ENCODE data around the gene TTLL4. TPM values are rescaled to one million over a fixed set of nuclear protein-coding genes. Genes with fewer than 3 reads are reported as not detected.
A peak's percentile ranks its signal among the peaks of the same experiment; 100 is the strongest.
"Not testable (repeated sequence)": the region's sequence is repeated elsewhere in the genome, so short reads cannot be mapped to it uniquely, and the experiment has no call there.

The TTLL4 gene
- total RNA-seq, 1 experiment from 2014 or later: 6.3 TPM

DNA sequence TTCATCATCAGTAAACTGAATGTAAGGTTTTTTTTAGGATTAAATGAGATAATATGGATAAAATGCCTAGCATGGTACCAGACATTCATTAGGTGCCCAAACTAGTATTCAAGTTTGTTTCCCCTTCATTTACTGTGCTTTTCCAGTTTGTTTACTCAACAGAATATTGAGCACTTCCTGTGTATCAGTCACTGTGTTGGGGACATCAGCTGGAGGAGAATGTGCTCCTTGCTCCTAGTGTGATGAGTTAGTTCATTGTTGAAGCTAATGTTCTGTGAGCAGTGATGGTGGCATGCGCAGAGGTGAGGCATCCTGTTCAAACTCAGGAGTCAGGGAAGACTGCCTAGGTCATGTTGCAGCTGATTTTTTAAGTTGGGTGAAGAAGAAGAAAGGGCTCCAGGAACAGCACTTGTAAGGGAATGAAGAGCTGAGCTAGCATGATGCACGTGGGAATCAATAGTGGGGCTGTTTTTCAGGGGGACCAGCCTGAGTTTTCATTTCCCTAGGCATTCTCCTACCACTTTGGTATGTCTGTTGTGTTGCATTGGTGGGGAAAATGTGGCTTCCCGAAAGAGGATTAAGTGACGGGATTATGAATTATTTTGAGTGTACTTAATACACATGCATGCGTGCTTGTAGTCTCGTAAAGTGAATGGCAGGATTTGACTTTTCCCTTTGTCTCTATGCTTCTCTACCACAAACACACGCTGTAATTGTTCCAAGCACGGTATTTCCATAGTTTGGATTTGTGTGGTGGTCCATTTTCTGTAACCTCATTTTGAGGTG lies 23.7 kb downstream of the TTLL4 start:
- in situ Hi-C loops (cut with HindIII; ENCODE audit: low sequenced_read_pairs): no loop called here
- no peak for DNase-seq (ENCODE audit: low spot score)

DNA sequence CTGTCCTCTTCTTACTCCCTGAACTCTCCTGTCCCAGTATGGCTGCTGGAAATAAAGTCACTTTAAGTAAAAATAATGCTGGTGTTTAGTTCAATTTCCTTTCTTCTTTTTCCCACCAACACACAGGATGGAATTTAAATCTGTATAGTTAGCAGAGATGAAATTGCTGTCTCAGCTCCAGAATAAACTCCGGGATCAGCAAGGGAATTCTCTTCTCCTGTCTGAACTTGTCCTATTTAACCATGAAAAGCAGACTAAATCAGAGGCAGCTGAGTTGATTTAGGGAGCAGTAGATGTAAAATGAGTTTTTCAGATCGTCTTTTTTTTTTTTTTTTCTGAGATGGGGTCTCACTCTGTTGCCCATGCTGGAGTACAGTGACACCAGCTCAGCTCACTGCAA lies 25.9 kb downstream of the TTLL4 start:
- in situ Hi-C loops (cut with HindIII; ENCODE audit: low sequenced_read_pairs): no loop called here
- DNase-seq (ENCODE audit: low spot score): no peak

DNA sequence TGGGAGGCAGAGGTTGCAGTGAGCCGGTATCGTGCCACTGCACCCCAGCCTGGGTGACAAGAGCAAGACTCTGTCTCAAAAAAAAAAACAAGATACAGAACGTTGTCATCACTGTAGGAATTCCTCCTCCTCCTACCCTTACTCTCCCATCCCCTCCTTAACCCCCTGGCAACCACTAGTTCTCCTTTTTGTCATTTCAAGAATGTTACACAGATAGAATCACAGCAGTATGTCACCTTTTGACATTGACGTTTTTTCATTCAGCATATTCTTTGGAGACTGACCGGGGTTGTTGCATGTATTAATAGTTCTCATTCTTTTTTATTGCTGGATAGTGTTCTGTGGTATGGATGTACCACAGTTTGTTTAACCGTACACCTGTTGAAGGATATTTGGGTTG lies 32.4 kb downstream of the TTLL4 start:
- DNase-seq (ENCODE audit: low spot score): no peak
- in situ Hi-C loops (cut with HindIII; ENCODE audit: low sequenced_read_pairs): no loop called here

DNA sequence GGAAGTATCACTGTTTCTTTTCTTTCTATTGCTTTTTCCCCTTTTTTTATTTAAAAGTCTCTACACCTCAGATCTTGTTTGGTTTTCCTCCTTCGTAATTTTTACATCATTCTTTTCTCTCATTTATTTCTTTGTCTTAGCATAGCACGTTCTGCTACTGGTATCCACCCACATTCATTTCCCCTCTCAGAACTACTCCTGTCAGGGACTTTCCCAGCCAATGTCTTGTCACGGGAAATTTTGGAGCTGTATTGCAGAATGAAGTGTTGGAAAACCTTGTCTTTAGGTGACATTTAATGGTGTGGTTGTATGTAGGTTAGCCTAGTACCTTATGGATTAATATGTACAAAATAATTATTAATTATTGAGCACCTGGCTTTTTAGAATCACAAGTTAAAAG lies 34.0 kb downstream of the TTLL4 start:
- in situ Hi-C loops (cut with HindIII; ENCODE audit: low sequenced_read_pairs): no loop called here
- DNase-seq (ENCODE audit: low spot score): no peak

DNA sequence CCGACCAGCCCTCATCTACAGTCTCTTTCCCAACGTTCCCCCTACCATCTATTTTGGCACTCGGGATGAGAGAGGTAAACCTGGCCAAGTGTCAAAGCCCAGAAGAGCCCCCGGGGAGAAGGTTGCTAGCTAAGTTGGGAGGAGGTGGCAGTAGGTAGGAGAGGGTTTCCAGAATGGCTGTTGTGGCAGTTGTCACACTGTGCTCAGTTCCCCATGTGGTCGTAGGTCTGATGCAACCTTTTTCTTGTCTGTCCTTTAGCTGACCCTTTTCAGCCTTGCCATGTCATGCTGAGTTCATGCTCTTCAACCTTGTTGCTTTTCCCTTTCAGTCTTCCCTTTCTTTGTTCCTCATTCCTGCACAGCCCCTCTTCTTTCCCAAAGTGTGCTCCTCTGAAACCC lies 34.5 kb downstream of the TTLL4 start:
- in situ Hi-C loops (cut with HindIII; ENCODE audit: low sequenced_read_pairs): no loop called here
- no peak for DNase-seq (ENCODE audit: low spot score)

DNA sequence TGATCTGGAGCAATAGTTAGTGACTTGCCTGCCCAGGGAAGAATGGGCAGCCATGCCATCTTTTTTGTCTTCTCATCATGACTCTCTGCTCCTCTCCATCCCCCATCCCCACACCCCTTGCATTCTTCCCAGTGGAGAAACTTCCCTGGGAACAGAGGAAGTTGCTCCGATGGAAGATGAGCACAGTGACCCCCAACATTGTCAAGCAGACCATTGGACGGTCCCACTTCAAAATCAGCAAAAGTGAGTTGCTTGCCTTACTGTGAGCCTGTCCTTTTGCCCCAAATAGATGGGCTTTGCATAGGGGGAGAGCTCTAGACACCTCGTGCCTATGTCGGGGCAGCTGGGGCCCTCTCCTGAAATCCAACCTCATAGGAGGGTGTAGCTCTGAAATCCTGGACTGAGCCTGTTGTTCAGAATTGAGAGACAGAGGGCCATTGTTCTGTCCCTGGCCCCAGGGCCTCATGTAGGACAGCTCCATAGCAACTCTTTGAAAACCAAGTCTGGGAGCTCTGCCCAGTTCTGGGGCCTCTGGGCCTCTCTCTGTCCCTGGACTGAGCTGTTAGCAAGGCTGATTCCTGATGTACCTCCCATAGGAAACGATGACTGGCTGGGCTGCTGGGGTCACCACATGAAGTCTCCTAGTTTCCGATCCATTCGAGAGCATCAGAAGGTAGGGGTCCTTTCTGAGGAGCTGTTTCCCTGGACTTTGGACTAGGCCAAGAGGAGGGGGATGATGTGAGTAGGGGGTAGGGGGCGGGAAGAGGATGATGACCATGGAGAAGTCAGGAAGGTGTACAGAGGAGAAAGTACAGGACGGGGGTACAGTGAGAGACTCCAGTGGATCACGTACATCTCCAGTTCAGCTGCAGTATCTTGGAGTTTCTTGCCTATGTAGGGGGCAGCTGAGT lies 35.2 kb downstream of the TTLL4 start:
- DNase-seq (ENCODE audit: low spot score): peak; percentile 55
- in situ Hi-C loops (cut with HindIII; ENCODE audit: low sequenced_read_pairs): no loop called here

DNA sequence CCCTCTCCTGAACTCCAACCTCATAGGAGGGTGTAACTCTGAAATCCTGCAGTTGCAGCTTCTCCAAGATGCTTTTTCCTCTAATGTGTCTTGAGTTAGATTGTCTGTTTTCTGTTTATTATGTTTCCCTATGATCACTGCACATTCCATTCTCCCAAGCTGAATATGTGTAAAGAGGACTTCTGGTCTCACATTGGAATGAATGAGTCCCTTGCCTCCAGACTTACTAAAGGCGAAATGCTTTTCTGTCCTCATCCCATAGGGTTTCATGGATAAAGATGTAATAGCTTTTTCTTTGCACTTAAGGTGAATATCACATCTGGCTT lies 35.8 kb downstream of the TTLL4 start:
- no peak for DNase-seq (ENCODE audit: low spot score)
- in situ Hi-C loops (cut with HindIII; ENCODE audit: low sequenced_read_pairs): no loop called here

DNA sequence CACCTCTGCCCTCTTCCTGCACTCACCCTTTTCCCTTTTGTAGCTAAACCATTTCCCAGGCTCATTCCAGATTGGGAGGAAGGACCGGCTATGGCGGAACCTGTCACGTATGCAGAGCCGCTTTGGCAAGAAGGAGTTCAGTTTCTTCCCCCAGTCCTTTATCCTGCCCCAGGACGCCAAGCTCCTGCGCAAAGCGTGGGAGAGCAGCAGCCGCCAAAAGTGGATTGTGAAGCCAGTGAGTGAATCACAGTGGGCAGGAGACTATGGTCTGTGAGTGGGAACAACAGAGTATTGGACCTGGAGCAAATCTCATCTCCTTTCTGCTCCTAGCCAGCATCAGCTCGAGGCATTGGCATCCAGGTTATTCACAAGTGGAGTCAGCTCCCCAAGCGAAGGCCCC lies 36.3 kb downstream of the TTLL4 start:
- in situ Hi-C loops (cut with HindIII; ENCODE audit: low sequenced_read_pairs): no loop called here
- DNase-seq (ENCODE audit: low spot score): no peak

DNA sequence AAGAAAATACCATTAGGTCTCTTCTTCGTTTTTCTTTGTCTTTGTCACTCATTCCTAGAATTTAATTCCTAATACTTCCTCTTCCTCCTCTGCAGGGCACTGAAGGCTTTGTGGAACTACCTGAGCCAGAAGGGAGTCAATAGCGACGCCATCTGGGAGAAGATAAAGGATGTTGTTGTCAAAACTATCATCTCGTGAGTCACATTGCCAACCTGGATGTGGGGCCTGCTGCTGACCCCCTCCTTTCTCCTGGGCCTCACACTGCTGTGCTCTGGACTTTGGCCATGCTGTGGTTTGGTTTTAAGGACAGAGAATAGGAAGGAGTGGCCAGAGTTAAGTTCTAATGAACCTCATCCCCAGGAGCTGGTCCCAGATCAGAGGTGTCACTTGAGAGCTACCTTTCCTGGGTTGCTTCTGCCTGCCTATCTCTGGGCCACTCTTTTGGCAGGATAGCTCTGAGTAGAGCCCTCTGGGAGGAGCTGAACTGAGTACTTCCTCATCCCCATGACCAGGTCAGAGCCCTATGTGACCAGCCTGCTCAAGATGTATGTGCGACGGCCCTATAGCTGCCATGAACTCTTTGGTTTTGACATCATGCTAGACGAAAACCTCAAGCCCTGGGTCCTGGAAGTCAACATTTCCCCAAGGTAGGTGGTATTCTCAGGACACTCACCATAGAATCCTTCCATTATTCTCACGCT lies 38.3 kb downstream of the TTLL4 start:
- in situ Hi-C loops (cut with HindIII; ENCODE audit: low sequenced_read_pairs): no loop called here
- DNase-seq (ENCODE audit: low spot score): no peak

DNA sequence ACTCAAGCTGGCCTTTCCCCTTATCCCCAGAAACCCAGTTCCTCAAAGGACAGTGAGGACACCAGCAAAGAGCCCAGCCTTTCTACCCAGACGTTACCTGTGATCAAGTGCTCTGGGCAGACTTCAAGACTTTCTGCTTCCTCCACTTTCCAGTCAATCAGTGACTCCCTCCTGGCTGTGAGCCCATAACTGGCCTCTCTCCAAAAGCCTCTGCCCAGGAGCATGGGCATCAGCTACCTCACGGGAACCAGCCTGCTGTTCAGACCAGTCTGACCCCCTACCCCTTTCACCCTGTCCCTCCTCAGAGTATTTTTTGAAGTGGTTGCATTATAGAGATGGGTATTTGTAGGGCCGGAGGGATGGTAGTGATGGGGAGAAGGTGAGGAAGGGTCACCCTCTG lies 43.6 kb downstream of the TTLL4 start:
- in situ Hi-C loops (cut with HindIII; ENCODE audit: low sequenced_read_pairs): no loop called here
- no peak for DNase-seq (ENCODE audit: low spot score)

DNA sequence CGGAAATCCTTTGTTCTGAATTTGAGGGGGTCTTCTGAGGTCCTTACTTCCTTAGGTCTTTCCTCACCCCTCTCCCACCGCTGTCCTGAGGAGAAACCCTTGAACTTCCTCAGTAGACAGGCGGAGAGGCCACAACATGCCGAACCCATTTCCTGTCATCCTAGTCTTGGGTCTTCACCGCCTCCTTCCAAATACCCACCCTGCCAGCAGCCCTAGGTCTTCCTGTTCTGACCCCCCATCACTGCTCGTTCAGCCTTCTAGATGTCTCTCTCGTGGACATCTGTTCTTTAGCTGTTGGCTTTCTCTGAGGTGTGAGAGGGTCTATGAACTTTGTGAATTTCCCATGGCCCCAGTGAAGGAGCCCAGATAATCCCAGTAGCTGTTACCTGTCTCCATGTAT lies 44.1 kb downstream of the TTLL4 start:
- no peak for DNase-seq (ENCODE audit: low spot score)
- in situ Hi-C loops (cut with HindIII; ENCODE audit: low sequenced_read_pairs): no loop called here

DNA sequence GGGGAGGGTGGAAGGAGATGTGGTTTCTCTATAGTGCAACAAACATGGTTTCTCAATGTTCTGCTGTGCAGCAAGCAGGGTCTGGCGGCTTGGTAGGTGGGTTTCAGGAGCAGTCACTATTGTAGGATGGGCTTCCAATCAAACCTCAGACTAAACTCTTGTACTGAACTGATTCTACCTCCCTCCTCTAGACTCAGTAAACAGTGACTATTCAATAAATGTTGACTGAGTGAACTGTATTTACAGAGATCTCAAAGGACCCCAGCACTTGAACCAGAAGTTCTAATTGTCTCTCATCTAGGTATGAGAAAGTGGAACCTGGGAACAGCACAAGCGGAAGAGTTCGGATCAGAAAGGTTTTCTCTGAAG lies 44.5 kb downstream of the TTLL4 start:
- no peak for DNase-seq (ENCODE audit: low spot score)
- in situ Hi-C loops (cut with HindIII; ENCODE audit: low sequenced_read_pairs): no loop called here

DNA sequence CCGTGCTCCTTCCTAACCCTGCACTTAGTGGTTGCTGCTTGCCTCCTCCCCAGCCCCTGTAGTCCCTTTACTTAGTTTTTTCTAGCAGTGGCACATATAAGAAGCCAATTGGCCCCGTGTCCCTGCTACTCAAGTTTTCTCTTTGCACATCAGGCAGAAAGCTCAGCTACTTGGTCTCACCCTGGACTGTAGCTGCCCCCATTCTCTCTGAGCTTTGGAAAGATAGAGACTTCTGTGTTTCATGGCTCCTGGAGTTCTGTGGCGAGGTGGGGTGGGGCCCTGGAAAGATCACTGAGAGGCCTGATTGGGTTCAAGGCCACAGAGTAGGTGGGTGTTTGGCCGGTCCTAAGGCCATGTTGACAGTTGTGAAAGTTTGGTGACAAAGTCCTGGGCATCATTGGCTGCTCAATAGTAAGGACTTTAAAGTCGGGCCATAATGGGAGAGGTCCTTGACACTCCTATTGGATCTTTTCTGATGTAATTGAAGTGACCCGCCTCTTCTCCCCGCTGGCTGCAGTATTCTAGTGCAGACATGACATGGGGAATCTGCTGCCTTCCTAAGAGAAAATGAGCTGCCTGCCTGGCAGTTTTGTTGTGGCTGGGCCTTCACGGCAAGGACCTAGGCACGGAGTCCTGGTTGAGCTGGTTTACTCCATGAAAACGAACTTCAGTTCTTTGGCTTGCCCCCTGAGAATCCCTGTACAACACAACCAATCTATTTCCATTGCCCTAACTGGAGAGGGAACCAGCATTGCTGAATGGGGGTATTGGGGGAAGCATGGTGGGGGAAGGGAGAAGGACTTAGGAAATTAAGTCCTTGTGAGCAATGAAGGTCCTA lies 45.2 kb downstream of the TTLL4 start:
- in situ Hi-C loops (cut with HindIII; ENCODE audit: low sequenced_read_pairs): no loop called here
- no peak for DNase-seq (ENCODE audit: low spot score)

DNA sequence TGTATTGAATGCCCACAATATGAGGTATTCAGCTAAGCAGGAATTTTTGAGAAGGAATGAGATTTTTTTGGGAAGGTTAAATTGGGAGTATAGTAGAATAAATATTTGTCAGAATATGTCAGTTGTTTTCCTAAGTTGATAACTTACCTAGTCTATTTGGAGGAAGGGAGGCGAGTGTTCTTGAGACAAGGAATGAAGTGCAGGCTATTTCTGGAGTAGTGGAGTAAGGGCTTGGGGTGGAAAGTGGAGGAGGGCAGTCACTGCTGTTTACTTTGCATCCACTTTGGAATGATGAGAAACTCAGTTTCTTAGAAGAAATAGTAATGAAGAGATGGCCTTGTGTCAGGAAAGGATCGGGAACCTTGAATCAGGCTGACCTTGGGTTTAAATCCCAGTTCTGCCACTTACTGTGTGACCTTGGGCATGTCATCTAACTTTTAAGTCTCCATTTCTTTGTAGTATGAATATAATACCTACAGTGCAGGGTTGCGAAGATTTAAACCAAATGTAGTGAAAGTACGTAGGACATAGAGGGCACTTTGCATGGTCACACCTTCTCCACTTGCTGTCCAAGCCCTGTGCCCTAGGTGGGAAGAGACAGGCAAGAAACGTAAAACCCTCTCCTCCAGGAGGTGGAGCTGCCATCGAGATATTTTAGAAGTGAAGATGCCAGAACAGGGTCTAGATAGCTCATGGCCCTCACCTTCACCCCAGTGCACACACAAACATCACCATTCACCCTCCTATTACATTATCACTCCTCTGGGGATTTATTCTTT lies 46.2 kb downstream of the TTLL4 start:
- in situ Hi-C loops (cut with HindIII; ENCODE audit: low sequenced_read_pairs): no loop called here

DNA sequence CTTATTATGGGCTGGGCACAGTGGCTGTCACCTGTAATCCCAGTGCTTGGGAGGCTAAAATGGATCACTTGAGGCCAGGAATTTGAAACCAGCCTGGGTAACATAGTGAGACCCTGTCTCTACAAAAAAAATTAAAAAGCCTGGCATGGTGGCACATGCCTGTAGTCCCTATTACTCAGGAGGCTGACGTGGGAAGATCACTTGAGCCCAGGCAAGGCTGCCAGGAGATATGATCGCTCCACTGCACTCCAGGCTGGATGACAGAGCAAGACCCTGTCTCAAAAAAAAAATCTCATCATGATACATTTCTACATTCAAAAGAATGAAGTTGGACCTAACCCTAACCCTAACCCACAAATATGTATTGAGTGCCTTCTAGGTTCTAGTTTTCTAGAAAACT lies 51.2 kb downstream of the TTLL4 start:
- in situ Hi-C loops (cut with HindIII; ENCODE audit: low sequenced_read_pairs): no loop called here
- no peak for DNase-seq (ENCODE audit: low spot score)

More for the DNA sequence above, 46.2 kb downstream of the TTLL4 start:
- DNase-seq (ENCODE audit: low spot score): no peak

DNA sequence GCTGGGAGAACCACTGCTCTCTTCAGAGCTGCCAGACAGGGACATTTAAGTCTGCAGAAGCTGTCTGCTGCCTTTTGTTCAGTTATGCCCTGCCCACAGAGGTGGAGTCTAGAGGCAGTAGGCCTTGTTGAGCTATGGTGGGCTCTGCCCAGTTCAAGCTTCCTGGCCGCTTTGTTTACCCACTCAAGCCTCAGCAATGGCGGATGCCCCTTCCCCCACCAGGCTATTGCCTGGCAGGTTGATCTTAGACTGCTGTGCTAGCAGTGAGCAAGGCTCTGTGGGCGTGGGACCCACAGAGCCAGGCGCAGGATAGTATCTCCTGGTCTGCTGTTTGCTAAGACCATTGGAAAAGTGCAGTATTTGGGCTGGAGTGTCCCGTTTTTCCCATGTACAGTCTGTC lies 62.1 kb downstream of the TTLL4 start:
- in situ Hi-C loops (cut with HindIII; ENCODE audit: low sequenced_read_pairs); DNase-seq (ENCODE audit: low spot score): not testable (repeated sequence)

DNA sequence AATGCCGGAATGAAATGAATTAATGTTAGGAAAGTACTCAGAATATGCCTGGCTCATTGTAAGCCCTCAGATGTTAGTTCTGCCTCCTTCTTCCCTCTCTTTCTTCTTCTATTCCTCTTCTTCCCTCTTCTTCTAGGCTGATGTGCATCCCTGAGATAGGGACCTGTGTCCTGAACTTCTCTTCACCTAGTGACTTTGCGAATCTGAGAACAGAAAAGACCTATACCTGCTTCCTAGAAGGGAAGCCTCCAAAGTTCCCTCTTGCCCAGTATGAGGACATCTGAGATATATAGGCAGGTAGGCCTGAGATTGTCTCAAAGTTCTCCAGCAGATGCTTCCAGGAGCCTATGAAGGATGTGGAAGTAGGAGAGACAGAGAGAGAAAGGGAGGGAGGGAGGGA lies 63.2 kb downstream of the TTLL4 start:
- in situ Hi-C loops (cut with HindIII; ENCODE audit: low sequenced_read_pairs): no loop called here
- no peak for DNase-seq (ENCODE audit: low spot score)

DNA sequence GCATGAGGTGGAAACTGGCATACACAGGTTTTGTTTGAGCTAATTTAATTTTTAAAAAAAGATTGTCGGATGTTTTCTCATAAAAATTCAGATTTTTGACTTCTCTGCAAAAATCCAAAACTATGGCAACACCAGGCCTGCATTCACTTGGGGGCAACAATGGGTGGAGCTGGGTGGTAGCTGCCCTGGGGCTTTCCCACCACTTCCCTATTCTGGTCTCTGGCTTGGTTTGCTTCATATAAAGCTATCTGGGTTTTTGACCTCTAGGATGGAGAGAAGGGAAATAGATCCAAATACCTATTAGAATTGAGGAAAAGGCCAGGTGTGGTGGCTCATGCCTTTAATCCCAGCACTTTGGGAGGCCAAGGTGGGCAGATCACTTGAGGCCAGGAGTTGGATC lies 65.9 kb downstream of the TTLL4 start:
- DNase-seq (ENCODE audit: low spot score): no peak
- in situ Hi-C loops (cut with HindIII; ENCODE audit: low sequenced_read_pairs): no loop called here

Measured in G401 (cell line).